BE2C (cell line): ENCODE results near the gene ADAM33.

Source experiments
- DNase-seq: peaks from one replicate; pipeline ENCODE4 v3.0.0-alpha.2; 2020
- H3K27me3 ChIP-seq: fragments of 250-450 bp; sonication (Bioruptor Pico); 2 replicates; pipeline ENCODE4 v1.5.1; 2020; ENCODE audit warnings: mild to moderate bottlenecking
- H3K36me3 ChIP-seq: fragments of 250-450 bp; sonication (Bioruptor Pico); 2 replicates; pipeline ENCODE4 v1.5.1; 2020; ENCODE audit warnings: mild to moderate bottlenecking
- H3K4me1 ChIP-seq: fragments of 250-450 bp; sonication (Bioruptor Pico); 2 replicates; pipeline ENCODE4 v1.5.1; 2020
- H3K4me3 ChIP-seq: 2 replicates; pipeline ENCODE4 v1.5.1; 2011; ENCODE audit warnings: low read depth, low read length
- H3K9me3 ChIP-seq: fragments of 250-450 bp; sonication (Bioruptor Pico); 2 replicates; pipeline ENCODE4 v1.5.1; 2020
- CTCF ChIP-seq: IDR thresholded peaks from 2 replicates; pipeline ENCODE4 v1.5.1; 2012; ENCODE audit warnings: mild to moderate bottlenecking, low read depth, low read length

ADAM33 gene

GRCh38 chr20:3621111-3621510, 60.7 kb downstream of the ADAM33 start:
- H3K36me3 ChIP-seq: no peaks in the 10 kb centered on the region
- 0 out of 2 replicates have a peak, but pooled peaks cover 7% of the 10 kb centered on the region for H3K4me1 ChIP-seq
- DNase-seq: no peak
- no peak overlapping the region for H3K4me3 ChIP-seq
- H3K9me3 ChIP-seq: no peaks in the 10 kb centered on the region
- H3K27me3 ChIP-seq: no peaks in the 10 kb centered on the region
- 0 out of 2 replicates have a peak, but pooled peaks have one; percentile 10 for TF ChIP-seq CTCF
